ENCODE results near the gene HOXB7. TPM values are rescaled to one million over a fixed set of nuclear protein-coding genes. Genes with fewer than 3 reads are reported as not detected.

HOXB7 gene
- total and polyA plus RNA-seq, 8 donors = 2.4 to 10.5 (median 6.4) TPM

- intact Hi-C loops (cut with DNase I) = no loop called here
- peaks cover 94 to 100% of the 10 kb centered on the region in 2 donors for H3K27me3 ChIP-seq
- no peak for TF ChIP-seq CTCF (IDR thresholded peaks at IDR 0.05)
Observed at GRCh38 chr17:48644159-48644558, 33.3 kb upstream of the HOXB7 start.

GRCh38 chr17:48643697-48644012 lies 32.8 kb upstream of the HOXB7 start:
- H3K27ac ChIP-seq = no peak overlapping the region
- H3K9me3 ChIP-seq = no peaks in the 10 kb centered on the region
- no peak overlapping the region for H3K4me3 ChIP-seq
- H3K36me3 ChIP-seq = no peaks in the 10 kb centered on the region
- peaks cover 98 to 100% of the 10 kb centered on the region in 2 donors for H3K27me3 ChIP-seq
- no peak for TF ChIP-seq CTCF (IDR thresholded peaks at IDR 0.05)
- ATAC-seq = no peak
- intact Hi-C loops (cut with DNase I) = no loop called here
- no peak for DNase-seq
- H3K4me1 ChIP-seq = peaks cover 0 to 14% of the 10 kb centered on the region in 2 donors

More at GRCh38 chr17:48644159-48644558, 33.3 kb upstream of the HOXB7 start:
- Histone ChIP-seq H3K4me3 (no peak overlapping the region), H3K36me3 (no peaks in the 10 kb centered on the region), H3K4me1 (peaks cover 0 to 14% of the 10 kb centered on the region in 2 donors), H3K27ac (no peak overlapping the region), H3K9me3 (no peaks in the 10 kb centered on the region)
- no peak for DNase-seq
- ATAC-seq = no peak

- no peak for TF ChIP-seq CTCF (IDR thresholded peaks at IDR 0.05)
- Histone ChIP-seq H3K4me1 (peaks cover 0 to 14% of the 10 kb centered on the region in 2 donors), H3K27ac (no peak overlapping the region), H3K36me3 (no peaks in the 10 kb centered on the region), H3K9me3 (no peaks in the 10 kb centered on the region), H3K27me3 (peaks cover 99 to 100% of the 10 kb centered on the region in 2 donors), H3K4me3 (no peak overlapping the region)
- intact Hi-C loops (cut with DNase I) = no loop called here
- DNase-seq = no peak
- ATAC-seq = no peak
Observed at GRCh38 chr17:48642843-48643696, 32.3 kb upstream of the HOXB7 start.

GRCh38 chr17:48642059-48642842 lies 31.4 kb upstream of the HOXB7 start:
- no peak for TF ChIP-seq CTCF (IDR thresholded peaks at IDR 0.05)
- Histone ChIP-seq H3K27me3 (peaks cover 99 to 100% of the 10 kb centered on the region in 2 donors), H3K9me3 (no peaks in the 10 kb centered on the region), H3K27ac (no peak overlapping the region), H3K36me3 (no peaks in the 10 kb centered on the region), H3K4me3 (no peak overlapping the region), H3K4me1 (peaks cover 0 to 9% of the 10 kb centered on the region in 2 donors)
- intact Hi-C loops (cut with DNase I) = no loop called here
- peak in 1 of 4 donors; percentile 80 for DNase-seq
- ATAC-seq = no peak

- Histone ChIP-seq H3K4me1 (peaks cover 0 to 6% of the 10 kb centered on the region in 2 donors), H3K4me3 (no peak overlapping the region), H3K36me3 (no peaks in the 10 kb centered on the region), H3K9me3 (no peaks in the 10 kb centered on the region), H3K27ac (no peak overlapping the region), H3K27me3 (peaks cover 99 to 100% of the 10 kb centered on the region in 2 donors)
- no peak for TF ChIP-seq CTCF (IDR thresholded peaks at IDR 0.05)
- no peak for ATAC-seq
- intact Hi-C loops (cut with DNase I) = no loop called here
- DNase-seq = no peak
Observed at GRCh38 chr17:48641541-48642058, 30.8 kb upstream of the HOXB7 start.
